ENCODE results near the gene TUBA3E.
"Not testable (repeated sequence)": the region's sequence is repeated elsewhere in the genome, so short reads cannot be mapped to it uniquely, and the experiment has no call there.

Gene TUBA3E

GRCh38 chr2:130192451-130192850 is 5.8 kb downstream of the TUBA3E start:
- not testable (repeated sequence) for DNase-seq (ENCODE audit: extremely low read depth in 1 of 2, low read depth in 1 of 2)

GRCh38 chr2:130191319-130191718 is 6.9 kb downstream of the TUBA3E start:
- not testable (repeated sequence) for DNase-seq (ENCODE audit: extremely low read depth in 1 of 2, low read depth in 1 of 2)

- no peak for DNase-seq (ENCODE audit: extremely low read depth in 1 of 2, low read depth in 1 of 2)
These were observed 8.0 kb downstream of the TUBA3E start for GRCh38 chr2:130190237-130190636.

GRCh38 chr2:130188958-130189357 is 9.3 kb downstream of the TUBA3E start:
- DNase-seq (ENCODE audit: extremely low read depth in 1 of 2, low read depth in 1 of 2), result not testable (repeated sequence)

- DNase-seq (ENCODE audit: extremely low read depth in 1 of 2, low read depth in 1 of 2), result not testable (repeated sequence)
These were observed 10.1 kb downstream of the TUBA3E start for GRCh38 chr2:130187859-130188792.

GRCh38 chr2:130187268-130187667 is 11.0 kb downstream of the TUBA3E start:
- DNase-seq (ENCODE audit: extremely low read depth in 1 of 2, low read depth in 1 of 2), result no peak

- no peak for DNase-seq (ENCODE audit: extremely low read depth in 1 of 2, low read depth in 1 of 2)
These were observed 11.8 kb downstream of the TUBA3E start for GRCh38 chr2:130186391-130186790.

- DNase-seq (ENCODE audit: extremely low read depth in 1 of 2, low read depth in 1 of 2), result no peak
These were observed 12.3 kb downstream of the TUBA3E start for GRCh38 chr2:130185896-130186295.

GRCh38 chr2:130185436-130185835 is 12.8 kb downstream of the TUBA3E start:
- no peak for DNase-seq (ENCODE audit: extremely low read depth in 1 of 2, low read depth in 1 of 2)

- no peak for DNase-seq (ENCODE audit: extremely low read depth in 1 of 2, low read depth in 1 of 2)
These were observed 14.5 kb downstream of the TUBA3E start for GRCh38 chr2:130183512-130184373.

GRCh38 chr2:130182826-130183511 is 15.3 kb downstream of the TUBA3E start:
- not testable (repeated sequence) for DNase-seq (ENCODE audit: extremely low read depth in 1 of 2, low read depth in 1 of 2)

- DNase-seq (ENCODE audit: extremely low read depth in 1 of 2, low read depth in 1 of 2), result peak; percentile 58 to 84
These were observed 16.2 kb downstream of the TUBA3E start, which contains the start of gene MZT2B for GRCh38 chr2:130181880-130182682. TSS of gene MZT2B (plus strand) at chr2:130182262. CDS start at chr2:130182283, 21 bp downstream.

- DNase-seq (ENCODE audit: extremely low read depth in 1 of 2, low read depth in 1 of 2), result peak; percentile 94 to 98
These were observed 16.8 kb downstream of the TUBA3E start, which contains the start of gene SMPD4 for GRCh38 chr2:130181325-130181879. TSS of gene SMPD4 (minus strand) at chr2:130181602. CDS start at chr2:130176592, 5,010 bp downstream.

- not testable (repeated sequence) for DNase-seq (ENCODE audit: extremely low read depth in 1 of 2, low read depth in 1 of 2)
These were observed 17.6 kb downstream of the TUBA3E start for GRCh38 chr2:130180404-130181324.

GRCh38 chr2:130174866-130175265 is 23.4 kb downstream of the TUBA3E start:
- DNase-seq (ENCODE audit: extremely low read depth in 1 of 2, low read depth in 1 of 2), result not testable (repeated sequence)

- no peak for DNase-seq (ENCODE audit: extremely low read depth in 1 of 2, low read depth in 1 of 2)
These were observed 28.3 kb downstream of the TUBA3E start for GRCh38 chr2:130169896-130170295.

- not testable (repeated sequence) for DNase-seq (ENCODE audit: extremely low read depth in 1 of 2, low read depth in 1 of 2)
These were observed 29.1 kb downstream of the TUBA3E start for GRCh38 chr2:130169163-130169562.

GRCh38 chr2:130166611-130167010 is 31.6 kb downstream of the TUBA3E start:
- DNase-seq (ENCODE audit: extremely low read depth in 1 of 2, low read depth in 1 of 2), result not testable (repeated sequence)
